H1 (cell line): ENCODE results near the gene NID2. TPM values are rescaled to one million over a fixed set of nuclear protein-coding genes. Genes with fewer than 3 reads are reported as not detected.

Source experiments
- ASH2L ChIP-seq: fragments of 200-600, 300-600 bp; sonication (generic); IDR thresholded peaks from one replicate; pipeline ENCODE4 v1.7.1; 2017; ENCODE audit warnings: low read length
- CHD1 ChIP-seq: IDR thresholded peaks from 2 replicates; pipeline ENCODE4 v1.6.1; 2012; ENCODE audit warnings: low read depth, low read length, improper control_type of control experiment
- CTBP2 ChIP-seq: IDR thresholded peaks from 2 replicates; pipeline ENCODE4 v1.7.0; 2011; ENCODE audit warnings: borderline replicate concordance, mild to moderate bottlenecking, moderate library complexity, mixed read lengths, low read length; ENCODE audit not compliant: insufficient read depth, insufficient read length
- EGR1 ChIP-seq: IDR thresholded peaks from 2 replicates; pipeline ENCODE4 v1.6.1; 2011; ENCODE audit warnings: low read depth, low read length, borderline replicate concordance
- EP300 ChIP-seq, 2 experiments: IDR thresholded peaks; 1 replicate in 1 of 2; 2 replicates in 1 of 2; pipeline ENCODE4 v1.6.1; 2011 to 2012; ENCODE audit warnings: low read depth in 2 of 2, low read length in 2 of 2, mild to moderate bottlenecking in 2 of 2, borderline replicate concordance in 1 of 2, inconsistent platforms in 1 of 2, moderate library complexity in 1 of 2
- JUN ChIP-seq: IDR thresholded peaks from 2 replicates; pipeline ENCODE4 v1.6.1; 2011; ENCODE audit warnings: low read depth, mild to moderate bottlenecking, improper control_type of control experiment, low read length
- KDM5A ChIP-seq: fragments of 200-600 bp; IDR thresholded peaks from 2 replicates; pipeline ENCODE4 v1.7.1; 2012; ENCODE audit warnings: mild to moderate bottlenecking, low read length, inconsistent platforms, mixed read lengths
- NANOG ChIP-seq: IDR thresholded peaks from 2 replicates; pipeline ENCODE4 v1.6.1; 2011; ENCODE audit warnings: low read length, low read depth, mild to moderate bottlenecking, inconsistent platforms; ENCODE audit not compliant: insufficient read depth, poor library complexity, severe bottlenecking
- POLR2A ChIP-seq, 2 experiments: IDR thresholded peaks; 1 replicate in 1 of 2; 2 replicates in 1 of 2; pipeline ENCODE4 v1.6.1; 2011; ENCODE audit warnings: low read depth in 2 of 2, low read length in 2 of 2, mild to moderate bottlenecking in 2 of 2; ENCODE audit errors: control extremely low read depth in 1 of 2
- RNF2 ChIP-seq: fragments of 200-900, 300-1000 bp; sonication (generic); IDR thresholded peaks from 2 replicates; pipeline ENCODE4 v1.7.1; 2016; ENCODE audit warnings: borderline replicate concordance, low read depth, mild to moderate bottlenecking, antibody characterized with exemption, low read length; ENCODE audit not compliant: poor library complexity, severe bottlenecking; ENCODE audit errors: missing control alignments
- RXRA ChIP-seq: IDR thresholded peaks from 2 replicates; pipeline ENCODE4 v1.6.1; 2011; ENCODE audit warnings: low read depth, mild to moderate bottlenecking, low read length, moderate library complexity; ENCODE audit not compliant: insufficient read depth
- TEAD4 ChIP-seq: IDR thresholded peaks from 2 replicates; pipeline ENCODE4 v1.6.1; 2012; ENCODE audit warnings: low read depth, low read length, inconsistent platforms, mixed read lengths
- polyA plus RNA-seq, 7 experiments: library from polyadenylated mRNA; depleted of rRNA in 3 of 7; stranded (reverse) in 5 of 7; unstranded in 2 of 7; fragments of >200 nt in 5 of 7; fragments of 200-250 nt in 2 of 7; gene quantifications; 1 replicate in 5 of 7; 2 replicates in 1 of 7; 4 replicates in 1 of 7; pipeline versions ENCODE4 v1.2.1 to v1.2.3, GENCODE V29; 2011 to 2013; ENCODE audit warnings: missing spikeins in 2 of 7, mixed read lengths in 2 of 7
- total RNA-seq: library from RNA; stranded (reverse); fragmentation: NEBNext Ultra II Directional; extraction: Animal tissue kit (Norgen Biotek cat#: 25700); gene quantifications from 2 replicates; pipeline ENCODE4 v1.2.1, GENCODE V29; 2021

Gene NID2
- total and polyA plus RNA-seq, 2 of the 8 experiments (the other 6 are each of a cell fraction or from before 2014, with no cell fraction given): 6.1 to 12.6 TPM

DNA sequence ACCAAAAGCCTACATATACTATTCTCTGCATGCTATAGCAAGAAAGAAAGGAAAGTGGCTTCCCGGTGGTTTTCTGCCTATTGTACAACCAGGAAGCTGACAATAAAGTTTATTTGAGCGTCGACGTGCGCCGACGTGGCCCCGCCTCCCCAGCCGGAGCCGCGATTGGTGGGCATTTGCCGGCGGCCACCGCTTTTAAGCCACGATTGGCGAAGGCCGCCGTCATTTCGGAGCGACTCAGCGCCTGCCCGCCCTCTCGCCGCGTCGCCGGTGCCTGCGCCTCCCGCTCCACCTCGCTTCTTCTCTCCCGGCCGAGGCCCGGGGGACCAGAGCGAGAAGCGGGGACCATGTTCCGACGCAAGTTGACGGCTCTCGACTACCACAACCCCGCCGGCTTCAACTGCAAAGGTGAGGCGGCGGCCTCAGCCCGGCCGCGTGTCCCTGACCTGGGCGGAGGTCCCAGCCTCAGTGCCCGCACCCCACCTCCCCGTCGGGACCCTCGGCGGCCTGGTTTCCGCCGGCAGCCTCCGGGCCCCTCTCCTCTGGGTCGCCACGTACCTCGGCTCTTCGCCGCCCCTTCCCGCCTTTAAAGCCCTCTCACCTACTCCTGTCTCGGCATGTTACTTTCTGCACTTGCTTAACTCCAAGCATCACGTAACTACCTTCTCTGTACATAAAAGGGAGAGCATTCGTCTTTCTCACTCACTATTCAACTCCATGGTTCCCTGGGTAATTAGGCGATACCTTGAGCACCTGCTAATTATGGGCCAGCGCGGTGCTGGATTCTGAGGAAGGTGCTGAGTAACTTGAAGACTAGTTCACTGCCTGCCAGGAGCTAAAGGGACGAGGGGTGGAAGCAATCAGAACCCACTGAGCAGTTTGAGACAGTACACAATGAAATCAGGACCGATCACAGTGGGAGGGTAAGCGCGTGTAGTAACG lies 79.3 kb downstream of the NID2 start, which contains the start of gene RTRAF (continued):
- peak in 1 of 2 experiments; percentile 58; a peak in 1 of 3 replicates for TF ChIP-seq EP300 (IDR thresholded peaks at IDR 0.05; ENCODE audit: borderline replicate concordance in 1 of 2, low read depth in 2 of 2, low read length in 2 of 2)
- TF ChIP-seq KDM5A: peak; percentile 80
- TF ChIP-seq JUN: no peak
- no peak for TF ChIP-seq RXRA
- no peak for TF ChIP-seq NANOG
- peak; percentile 77 to 96 for TF ChIP-seq POLR2A (IDR thresholded peaks at IDR 0.05; ENCODE audit: control extremely low read depth in 1 of 2, low read depth in 2 of 2, low read length in 2 of 2)
- TF ChIP-seq EGR1: no peak
- TF ChIP-seq ASH2L: peak; percentile 82
- TF ChIP-seq TEAD4: no peak
- no peak; the same call in 1 of the 2 replicates for TF ChIP-seq CHD1
- TF ChIP-seq RNF2: no peak
- TF ChIP-seq CTBP2: no peak
